Effector memory CD8-positive, alpha-beta T cell (primary cell): ENCODE measurements around the gene PFN1.

Source experiments
- ATAC-seq: fragments of 150-1000 bp; cut with Tn5 transposase; replicated peaks from 2 replicates; pipeline ENCODE4 v1.10.0; 2021; ENCODE audit warnings: mild to moderate bottlenecking, moderate library complexity
- DNase-seq, 3 experiments: peaks; one replicate each; pipeline ENCODE4 v3.0.0; 2021
- H3K27ac Mint-ChIP-seq, 2 donors: one replicate each; pipeline ENCODE4 v1.8.0; 2022; ENCODE audit warnings: mild to moderate bottlenecking in 2 of 2, mixed read lengths in 2 of 2, moderate library complexity in 2 of 2
- H3K27me3 Mint-ChIP-seq, 2 donors: one replicate each; pipeline ENCODE4 v1.8.0; 2022; ENCODE audit warnings: mixed read lengths in 2 of 2
- H3K36me3 Mint-ChIP-seq: one replicate; pipeline ENCODE4 v1.8.0; 2022; ENCODE audit warnings: mild to moderate bottlenecking, moderate library complexity, mixed read lengths; ENCODE audit not compliant: insufficient read depth
- H3K4me1 Mint-ChIP-seq, 2 donors: one replicate each; pipeline ENCODE4 v1.8.0; 2022; ENCODE audit warnings: low read depth in 2 of 2, mixed read lengths in 2 of 2
- H3K4me3 Mint-ChIP-seq, 2 donors: one replicate each; pipeline ENCODE4 v1.8.0; 2022; ENCODE audit warnings: mild to moderate bottlenecking in 2 of 2, mixed read lengths in 2 of 2, moderate library complexity in 2 of 2
- H3K9me3 Mint-ChIP-seq, 2 donors: one replicate each; pipeline ENCODE4 v1.8.0; 2022; ENCODE audit warnings: mixed read lengths in 2 of 2

The PFN1 gene

DNA sequence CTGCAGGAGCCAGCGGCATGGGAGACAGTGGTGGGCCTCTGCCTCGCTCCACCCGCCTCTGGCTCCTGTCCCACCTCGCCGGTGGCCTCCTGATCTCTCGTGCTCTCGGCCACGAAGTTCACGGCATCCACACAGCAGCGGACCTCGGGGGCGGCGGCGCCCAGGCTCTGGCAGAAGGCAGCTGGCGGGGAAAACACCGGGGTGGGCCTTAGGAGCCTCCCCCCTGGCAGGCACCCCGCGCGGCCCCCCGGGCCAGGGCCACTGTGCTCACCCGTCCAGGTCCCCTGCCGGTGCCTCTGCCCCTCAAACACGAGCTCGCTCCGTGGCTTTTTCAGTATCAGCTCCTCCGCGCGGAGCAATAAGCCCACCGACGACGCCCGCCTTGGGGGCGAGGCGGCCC lies 49.4 kb downstream of the PFN1 start:
- Mint-ChIP-seq H3K4me1 (peaks cover 37% of the 10 kb centered on the region in 2 donors), H3K4me3 (peak overlapping the region; percentile 85 to 86), H3K9me3 (no peaks in the 10 kb centered on the region), H3K36me3 (peaks cover 68% of the 10 kb centered on the region), H3K27me3 (no peaks in the 10 kb centered on the region), H3K27ac (peak overlapping the region; percentile 91 to 93)
- DNase-seq (no peak), ATAC-seq (peak; percentile 1)

- DNase-seq = no peak
- Mint-ChIP-seq H3K4me1 (peaks cover 33% of the 10 kb centered on the region in 2 donors), H3K4me3 (peak overlapping the region; percentile 74 to 86), H3K27ac (peak overlapping the region in 1 of 2 donors; percentile 82), H3K36me3 (peaks cover 67% of the 10 kb centered on the region), H3K9me3 (no peaks in the 10 kb centered on the region), H3K27me3 (no peaks in the 10 kb centered on the region)
- ATAC-seq = no peak
Measured at GRCh38 chr17:4898351-4898750, 50.0 kb downstream of the PFN1 start.

DNA sequence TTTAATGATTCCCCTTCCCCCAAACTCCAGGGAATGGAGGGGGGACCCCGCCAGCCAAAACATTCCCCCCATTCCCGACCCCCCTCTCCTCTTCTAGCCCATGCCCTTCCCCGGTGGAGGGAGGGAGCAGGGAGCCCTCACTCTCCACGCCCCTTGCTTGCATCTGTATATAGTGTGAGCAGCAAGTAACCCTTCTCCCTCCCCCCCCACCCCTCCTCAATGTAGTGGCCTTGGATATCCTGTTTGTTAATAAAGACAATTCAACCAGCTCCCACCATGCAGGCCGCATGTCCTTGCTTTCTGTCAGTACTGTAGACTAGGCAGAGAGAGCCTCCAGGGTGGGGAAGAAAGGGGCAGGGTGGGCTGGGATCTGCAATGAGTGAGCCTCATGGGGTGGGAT lies 50.5 kb downstream of the PFN1 start:
- ATAC-seq (no peak), DNase-seq (no peak)
- no peaks in the 10 kb centered on the region for H3K9me3 Mint-ChIP-seq
- peak overlapping the region; percentile 74 to 86 for H3K4me3 Mint-ChIP-seq
- H3K36me3 Mint-ChIP-seq = peaks cover 67% of the 10 kb centered on the region
- no peaks in the 10 kb centered on the region for H3K27me3 Mint-ChIP-seq
- H3K27ac Mint-ChIP-seq = peak overlapping the region in 1 of 2 donors; percentile 82
- peaks cover 27% of the 10 kb centered on the region in 2 donors for H3K4me1 Mint-ChIP-seq

DNA sequence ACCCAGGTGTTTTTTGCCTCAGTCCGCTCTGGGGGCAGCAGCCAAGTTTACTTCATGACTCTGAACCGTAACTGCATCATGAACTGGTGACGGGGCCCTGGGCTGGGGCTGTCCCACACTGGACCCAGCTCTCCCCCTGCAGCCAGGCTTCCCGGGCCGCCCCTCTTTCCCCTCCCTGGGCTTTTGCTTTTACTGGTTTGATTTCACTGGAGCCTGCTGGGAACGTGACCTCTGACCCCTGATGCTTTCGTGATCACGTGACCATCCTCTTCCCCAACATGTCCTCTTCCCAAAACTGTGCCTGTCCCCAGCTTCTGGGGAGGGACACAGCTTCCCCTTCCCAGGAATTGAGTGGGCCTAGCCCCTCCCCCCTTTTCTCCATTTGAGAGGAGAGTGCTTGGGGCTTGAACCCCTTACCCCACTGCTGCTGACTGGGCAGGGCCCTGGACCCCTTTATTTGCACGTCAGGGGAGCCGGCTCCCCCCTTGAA lies 51.1 kb downstream of the PFN1 start:
- DNase-seq = no peak

DNA sequence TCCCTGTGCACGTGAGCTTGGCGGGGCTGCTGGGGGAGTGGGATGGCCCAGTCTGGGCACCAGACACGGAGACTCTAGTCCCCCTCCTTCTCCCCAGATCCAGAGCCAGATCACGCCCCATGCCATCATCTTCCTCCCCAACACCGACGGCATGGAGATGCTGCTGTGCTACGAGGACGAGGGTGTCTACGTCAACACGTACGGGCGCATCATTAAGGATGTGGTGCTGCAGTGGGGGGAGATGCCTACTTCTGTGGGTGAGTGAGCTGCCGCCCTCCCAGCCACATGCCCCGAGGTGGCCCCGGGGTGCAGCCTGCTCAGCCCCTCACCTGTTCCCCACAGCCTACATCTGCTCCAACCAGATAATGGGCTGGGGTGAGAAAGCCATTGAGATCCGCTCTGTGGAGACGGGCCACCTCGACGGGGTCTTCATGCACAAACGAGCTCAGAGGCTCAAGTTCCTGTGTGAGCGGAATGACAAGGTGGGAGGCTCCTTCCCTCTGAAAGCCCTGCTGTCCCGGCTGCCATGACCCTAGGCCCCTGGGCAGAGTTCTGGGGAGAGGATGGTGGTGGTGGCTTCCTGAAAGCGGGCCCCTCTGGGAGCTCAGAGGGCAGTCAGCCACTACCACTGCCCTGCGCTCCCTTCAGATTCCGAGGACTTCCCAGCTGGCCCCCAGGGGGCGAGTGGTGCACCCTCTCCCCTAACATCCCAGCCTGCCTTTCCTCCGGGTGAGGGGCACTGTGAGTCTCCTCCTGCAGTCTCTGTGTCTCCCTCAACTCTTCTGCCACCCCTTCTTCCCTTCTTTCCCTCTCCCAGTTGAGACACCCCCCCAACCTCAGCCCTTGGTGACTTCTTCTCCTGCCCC lies 51.8 kb downstream of the PFN1 start:
- no peaks in the 10 kb centered on the region for H3K27me3 Mint-ChIP-seq
- no peaks in the 10 kb centered on the region for H3K9me3 Mint-ChIP-seq
- no peak overlapping the region for H3K4me3 Mint-ChIP-seq
- peaks cover 55% of the 10 kb centered on the region for H3K36me3 Mint-ChIP-seq
- peak overlapping the region in 1 of 2 donors; percentile 44 for H3K27ac Mint-ChIP-seq
- ATAC-seq (no peak), DNase-seq (no peak)
- H3K4me1 Mint-ChIP-seq = peaks cover 19 to 20% of the 10 kb centered on the region in 2 donors

More for the DNA sequence above, 51.1 kb downstream of the PFN1 start:
- H3K4me3 Mint-ChIP-seq = no peak overlapping the region
- peak overlapping the region; percentile 44 to 57 for H3K27ac Mint-ChIP-seq
- H3K36me3 Mint-ChIP-seq = peaks cover 61% of the 10 kb centered on the region
- H3K27me3 Mint-ChIP-seq = no peaks in the 10 kb centered on the region
- H3K9me3 Mint-ChIP-seq = no peaks in the 10 kb centered on the region
- peaks cover 21 to 22% of the 10 kb centered on the region in 2 donors for H3K4me1 Mint-ChIP-seq
- ATAC-seq = no peak

DNA sequence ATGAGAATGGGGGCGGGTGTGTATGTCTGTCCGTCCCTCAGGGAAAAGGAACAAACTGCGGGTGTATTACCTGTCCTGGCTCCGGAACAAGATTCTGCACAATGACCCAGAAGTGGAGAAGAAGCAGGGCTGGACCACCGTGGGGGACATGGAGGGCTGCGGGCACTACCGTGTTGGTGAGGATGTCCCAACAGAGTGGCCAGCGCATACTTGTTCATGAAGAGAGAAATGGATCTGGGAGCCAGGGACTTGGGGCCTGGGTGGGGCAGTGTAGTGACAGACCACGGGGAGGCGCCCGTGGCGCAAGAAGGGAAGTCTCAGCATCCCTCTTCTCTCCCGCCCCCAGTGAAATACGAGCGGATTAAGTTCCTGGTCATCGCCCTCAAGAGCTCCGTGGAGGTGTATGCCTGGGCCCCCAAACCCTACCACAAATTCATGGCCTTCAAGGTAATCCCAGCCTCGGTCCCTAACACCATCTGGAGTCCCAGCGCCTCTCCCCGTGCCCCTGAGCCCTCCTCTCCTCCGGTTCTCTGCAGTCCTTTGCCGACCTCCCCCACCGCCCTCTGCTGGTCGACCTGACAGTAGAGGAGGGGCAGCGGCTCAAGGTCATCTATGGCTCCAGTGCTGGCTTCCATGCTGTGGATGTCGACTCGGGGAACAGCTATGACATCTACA lies 52.5 kb downstream of the PFN1 start:
- H3K27ac Mint-ChIP-seq = peak overlapping the region in 1 of 2 donors; percentile 57
- ATAC-seq = no peak
- peaks cover 16 to 17% of the 10 kb centered on the region in 2 donors for H3K4me1 Mint-ChIP-seq
- no peak for DNase-seq
- H3K9me3 Mint-ChIP-seq = no peaks in the 10 kb centered on the region
- peaks cover 51% of the 10 kb centered on the region for H3K36me3 Mint-ChIP-seq
- H3K4me3 Mint-ChIP-seq = no peak overlapping the region
- no peaks in the 10 kb centered on the region for H3K27me3 Mint-ChIP-seq
